ENCODE results near the gene CTBP2. TPM values are rescaled to one million over a fixed set of nuclear protein-coding genes. Genes with fewer than 3 reads are reported as not detected.

CTBP2 gene
- polyA plus RNA-seq, 1 donor (not counting 4 experiments of a cell fraction or from before 2014, with no cell fraction given) = 76.0 TPM

- Histone ChIP-seq H3K79me2 (ENCODE audit: control insufficient read depth, insufficient read depth, low read length) (no peaks in the 10 kb centered on the region), H3K36me3 (ENCODE audit: control insufficient read depth in 2 of 2, extremely low read depth in 1 of 2, insufficient read depth in 2 of 2, low read length in 2 of 2) (peaks cover 3 to 4% of the 10 kb centered on the region in 2 experiments)
- dilution Hi-C loops (cut with MboI; ENCODE audit: extremely low pct_ligation_motif_present, low sequenced_read_pairs) = no loop called here
Observed at GRCh38 chr10:124974131-124974530, 186.2 kb downstream of the CTBP2 start.

GRCh38 chr10:124972637-124973036 is 187.7 kb downstream of the CTBP2 start:
- Histone ChIP-seq H3K4me1 (ENCODE audit: control insufficient read depth, extremely low read depth, insufficient read depth, low read length) (no peaks in the 10 kb centered on the region), H3K27ac (ENCODE audit: control insufficient read depth, insufficient read depth, low read length) (no peak overlapping the region), H3K79me2 (ENCODE audit: control insufficient read depth, insufficient read depth, low read length) (peaks cover 2% of the 10 kb centered on the region), H3K4me2 (ENCODE audit: control insufficient read depth, extremely low read depth, insufficient read depth, low read depth, low read length) (no peak overlapping the region), H4K20me1 (ENCODE audit: control insufficient read depth, extremely low read depth, insufficient read depth, low read length) (no peaks in the 10 kb centered on the region), H3K36me3 (ENCODE audit: control insufficient read depth in 2 of 2, extremely low read depth in 1 of 2, insufficient read depth in 2 of 2, low read length in 2 of 2) (peaks cover 3 to 6% of the 10 kb centered on the region in 2 experiments), H3K9me3 (ENCODE audit: control insufficient read depth, low read depth, low read length) (no peaks in the 10 kb centered on the region), H3K9me1 (ENCODE audit: control insufficient read depth, extremely low read depth, insufficient read depth, low read length) (no peaks in the 10 kb centered on the region), H2AFZ (ENCODE audit: control insufficient read depth, low read length) (no peak overlapping the region), H3K4me3 (ENCODE audit: control insufficient read depth in 2 of 3, extremely low read depth in 1 of 3, insufficient read depth in 2 of 3, low read depth in 1 of 3, low read length in 3 of 3) (no peak overlapping the region), H3K9ac (ENCODE audit: control insufficient read depth, extremely low read depth, insufficient read depth, low read length) (no peak overlapping the region), H3K27me3 (ENCODE audit: control insufficient read depth, extremely low read depth, insufficient read depth, low read length) (no peaks in the 10 kb centered on the region)
- dilution Hi-C loops (cut with MboI; ENCODE audit: extremely low pct_ligation_motif_present, low sequenced_read_pairs) = no loop called here
- TF ChIP-seq, protein P1, sequence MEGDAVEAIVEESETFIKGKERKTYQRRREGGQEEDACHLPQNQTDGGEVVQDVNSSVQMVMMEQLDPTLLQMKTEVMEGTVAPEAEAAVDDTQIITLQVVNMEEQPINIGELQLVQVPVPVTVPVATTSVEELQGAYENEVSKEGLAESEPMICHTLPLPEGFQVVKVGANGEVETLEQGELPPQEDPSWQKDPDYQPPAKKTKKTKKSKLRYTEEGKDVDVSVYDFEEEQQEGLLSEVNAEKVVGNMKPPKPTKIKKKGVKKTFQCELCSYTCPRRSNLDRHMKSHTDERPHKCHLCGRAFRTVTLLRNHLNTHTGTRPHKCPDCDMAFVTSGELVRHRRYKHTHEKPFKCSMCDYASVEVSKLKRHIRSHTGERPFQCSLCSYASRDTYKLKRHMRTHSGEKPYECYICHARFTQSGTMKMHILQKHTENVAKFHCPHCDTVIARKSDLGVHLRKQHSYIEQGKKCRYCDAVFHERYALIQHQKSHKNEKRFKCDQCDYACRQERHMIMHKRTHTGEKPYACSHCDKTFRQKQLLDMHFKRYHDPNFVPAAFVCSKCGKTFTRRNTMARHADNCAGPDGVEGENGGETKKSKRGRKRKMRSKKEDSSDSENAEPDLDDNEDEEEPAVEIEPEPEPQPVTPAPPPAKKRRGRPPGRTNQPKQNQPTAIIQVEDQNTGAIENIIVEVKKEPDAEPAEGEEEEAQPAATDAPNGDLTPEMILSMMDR (optimal IDR thresholded peaks at IDR 0.05 in 1 of 3, IDR thresholded peaks at IDR 0.05 in 1 of 3, conservative IDR thresholded peaks at IDR 0.05 in 1 of 3; ENCODE audit: extremely low read depth in 1 of 3, insufficient read depth in 2 of 3, low read length in 3 of 3) = no peak
- no peak for TF ChIP-seq EZH2 (IDR thresholded peaks at IDR 0.05; ENCODE audit: low read length)
- DNase-seq (ENCODE audit: low read depth, low spot score) = no peak
- FAIRE-seq = no peak

More at GRCh38 chr10:124974131-124974530, 186.2 kb downstream of the CTBP2 start:
- Histone ChIP-seq H3K27ac (ENCODE audit: control insufficient read depth, insufficient read depth, low read length) (no peak overlapping the region), H3K4me2 (ENCODE audit: control insufficient read depth, extremely low read depth, insufficient read depth, low read depth, low read length) (no peak overlapping the region), H3K9me1 (ENCODE audit: control insufficient read depth, extremely low read depth, insufficient read depth, low read length) (no peaks in the 10 kb centered on the region), H3K9ac (ENCODE audit: control insufficient read depth, extremely low read depth, insufficient read depth, low read length) (no peak overlapping the region), H3K4me1 (ENCODE audit: control insufficient read depth, extremely low read depth, insufficient read depth, low read length) (no peaks in the 10 kb centered on the region), H4K20me1 (ENCODE audit: control insufficient read depth, extremely low read depth, insufficient read depth, low read length) (no peaks in the 10 kb centered on the region), H2AFZ (ENCODE audit: control insufficient read depth, low read length) (no peak overlapping the region), H3K27me3 (ENCODE audit: control insufficient read depth, extremely low read depth, insufficient read depth, low read length) (no peaks in the 10 kb centered on the region), H3K9me3 (ENCODE audit: control insufficient read depth, low read depth, low read length) (no peaks in the 10 kb centered on the region), H3K4me3 (ENCODE audit: control insufficient read depth in 2 of 3, extremely low read depth in 1 of 3, insufficient read depth in 2 of 3, low read depth in 1 of 3, low read length in 3 of 3) (no peak overlapping the region)
- FAIRE-seq (no peak), DNase-seq (ENCODE audit: low read depth, low spot score) (no peak)
- TF ChIP-seq EZH2 (IDR thresholded peaks at IDR 0.05; ENCODE audit: low read length) = no peak
- TF ChIP-seq, protein P1 (optimal IDR thresholded peaks at IDR 0.05 in 1 of 3, IDR thresholded peaks at IDR 0.05 in 1 of 3, conservative IDR thresholded peaks at IDR 0.05 in 1 of 3; ENCODE audit: extremely low read depth in 1 of 3, insufficient read depth in 2 of 3, low read length in 3 of 3) = no peak

Data from keratinocyte (primary cell).